Stimulated activated CD8-positive, alpha-beta memory T cell treated with anti-CD3 and anti-CD28 coated beads, Interleukin-12 subunit alpha, Interleukin-12 subunit beta, amount 100 ng/mL, for 24 hours (primary cell): ENCODE data around the gene OCSTAMP.

Source experiments
- DNase-seq: peaks from one replicate; pipeline ENCODE4 v3.0.0-alpha.2; 2020; ENCODE audit errors: extremely low read depth

The OCSTAMP gene

DNA sequence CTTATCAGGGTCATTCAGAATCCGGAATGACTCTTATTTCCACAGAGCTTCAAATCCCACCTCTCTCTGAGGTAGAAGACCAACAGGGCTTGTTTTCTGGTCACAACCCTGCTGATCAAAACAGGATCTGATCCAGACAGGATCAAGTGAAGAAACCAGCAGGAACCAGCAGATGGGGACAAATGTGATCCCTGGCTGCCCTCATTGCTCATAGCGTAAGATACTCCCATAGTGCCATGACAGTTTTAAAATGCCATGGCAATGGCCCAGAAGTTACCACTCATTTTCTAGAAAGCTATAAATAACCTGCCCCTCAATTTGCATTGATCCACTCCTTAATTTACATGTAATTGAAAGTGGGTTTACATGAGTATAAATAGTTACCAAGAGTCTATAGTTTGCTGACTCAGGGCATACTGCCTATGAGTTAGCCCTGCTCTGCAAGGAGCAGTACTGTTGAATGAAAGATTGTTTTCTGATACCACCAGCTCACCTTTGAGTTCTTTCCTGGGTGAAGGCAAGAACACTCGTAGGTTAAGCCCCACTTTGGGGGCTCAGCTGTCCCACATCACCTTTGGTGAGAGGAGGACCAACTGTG is 30.9 kb downstream of the OCSTAMP start:
- DNase-seq = no peak

DNA sequence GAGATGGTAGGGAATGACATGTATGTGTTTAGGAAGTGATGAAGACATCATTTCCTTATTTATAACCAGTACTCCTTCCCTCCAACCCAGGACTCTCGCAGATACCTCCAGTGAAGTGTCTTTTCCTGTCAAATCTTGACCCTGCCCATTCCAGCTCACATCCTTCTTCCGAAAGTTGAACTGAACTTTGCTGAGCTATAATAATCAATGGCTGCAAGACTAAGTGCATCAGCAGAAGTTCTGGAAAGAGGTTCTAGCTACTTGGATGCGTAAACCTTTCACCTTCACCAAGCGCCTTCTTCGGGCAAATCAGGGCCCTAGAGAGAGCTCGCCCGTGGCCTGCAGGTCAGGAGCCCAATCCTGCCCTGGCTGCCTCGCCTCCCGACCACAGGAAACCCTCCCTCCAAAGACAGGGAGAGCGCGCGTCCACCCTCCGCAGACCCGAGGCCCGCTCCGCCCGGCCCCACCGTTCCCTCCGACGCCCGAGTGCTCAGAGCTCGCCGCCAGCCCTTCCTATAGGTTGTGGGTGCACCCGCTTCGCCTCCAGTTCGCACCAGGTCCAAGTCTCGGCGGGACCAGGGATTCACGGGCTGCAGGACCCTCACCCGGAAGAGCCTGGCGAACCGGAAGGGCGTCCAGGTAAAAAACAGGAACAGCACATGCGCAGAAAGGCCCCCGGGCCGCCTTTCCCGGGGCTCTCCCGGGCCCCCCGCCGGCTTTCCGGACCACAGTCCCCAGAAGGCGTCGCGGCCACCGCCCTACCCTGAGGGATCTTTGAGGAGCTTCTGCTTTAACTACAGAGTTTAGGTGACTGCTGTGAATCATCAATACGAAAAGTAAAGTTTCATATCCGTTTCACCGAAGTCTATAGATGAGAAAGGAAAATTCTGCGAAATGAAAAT is 37.3 kb downstream of the OCSTAMP start, which contains the start of gene ZNF334:
Gene ZNF334 (minus strand): TSS at position 617 of the 902 bp plus-strand sequence. CDS start 1,457 bp downstream, outside the sequence.
- peak; percentile 24 for DNase-seq

DNA sequence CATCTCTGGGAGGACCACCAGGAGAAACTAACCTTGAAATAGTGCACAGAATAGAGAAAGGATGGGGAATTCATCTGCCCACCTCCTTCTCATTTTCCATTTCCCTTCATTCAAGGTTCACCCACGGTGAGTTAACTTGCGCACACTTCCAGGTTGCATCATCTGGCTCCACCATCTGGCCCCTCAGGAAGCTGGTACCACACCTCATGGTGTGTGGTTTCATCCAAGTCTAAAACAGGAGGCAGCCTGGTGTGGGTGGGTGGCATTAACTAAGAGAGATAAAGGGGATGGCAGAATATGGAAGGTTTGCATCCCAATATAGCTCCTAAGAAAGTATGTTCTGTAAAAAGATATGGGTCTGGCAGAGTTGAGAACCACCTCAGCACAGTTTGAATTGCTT is 40.9 kb downstream of the OCSTAMP start:
- no peak for DNase-seq

DNA sequence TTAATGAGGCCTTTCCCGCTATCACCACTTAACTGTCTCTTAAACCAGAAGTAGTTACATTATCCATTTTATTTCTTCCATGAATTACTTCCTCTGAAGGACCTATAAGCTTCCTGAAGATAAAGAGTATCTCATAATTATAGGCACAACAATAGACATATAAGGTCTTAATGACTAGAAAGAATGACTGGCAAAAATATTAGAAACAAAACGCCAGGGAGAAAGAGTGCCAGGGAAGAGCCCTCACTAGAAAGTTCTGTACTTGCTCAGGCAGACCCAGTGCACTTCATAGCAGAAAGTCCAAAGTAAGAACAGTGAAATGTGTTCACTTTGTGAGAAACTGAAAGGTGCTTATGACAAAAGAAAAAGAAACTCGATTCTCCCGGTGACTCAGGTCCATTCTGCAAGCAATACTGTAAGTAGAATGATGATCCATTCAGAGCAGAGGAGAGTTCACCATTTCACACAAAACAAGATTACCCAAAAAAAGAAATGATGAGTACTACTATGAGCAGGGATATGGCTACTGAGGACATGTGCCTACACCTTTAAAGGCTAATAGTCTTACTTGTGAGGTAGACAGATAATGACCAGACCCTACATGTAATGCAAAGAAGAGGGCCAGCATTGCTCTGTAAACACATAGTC is 42.6 kb downstream of the OCSTAMP start:
- DNase-seq = no peak

DNA sequence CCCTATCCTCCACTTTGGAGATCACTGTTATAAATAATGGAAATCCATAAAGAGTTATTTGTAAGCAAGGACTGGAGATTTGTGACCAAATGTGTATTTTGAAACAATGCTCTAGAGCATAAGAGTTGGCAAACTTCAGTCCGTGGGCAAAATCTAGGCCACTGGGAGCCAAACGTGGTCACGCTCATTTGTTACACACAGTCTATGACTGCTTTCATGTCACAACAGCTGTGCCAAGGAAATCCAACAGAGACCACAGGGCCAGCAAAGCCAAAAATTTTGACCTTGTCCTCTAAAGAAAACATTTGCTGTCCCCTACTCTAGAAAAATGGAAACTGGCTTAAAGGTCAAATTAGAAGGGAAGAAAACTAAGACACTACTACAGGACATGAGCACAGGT is 44.9 kb downstream of the OCSTAMP start:
- DNase-seq = no peak

DNA sequence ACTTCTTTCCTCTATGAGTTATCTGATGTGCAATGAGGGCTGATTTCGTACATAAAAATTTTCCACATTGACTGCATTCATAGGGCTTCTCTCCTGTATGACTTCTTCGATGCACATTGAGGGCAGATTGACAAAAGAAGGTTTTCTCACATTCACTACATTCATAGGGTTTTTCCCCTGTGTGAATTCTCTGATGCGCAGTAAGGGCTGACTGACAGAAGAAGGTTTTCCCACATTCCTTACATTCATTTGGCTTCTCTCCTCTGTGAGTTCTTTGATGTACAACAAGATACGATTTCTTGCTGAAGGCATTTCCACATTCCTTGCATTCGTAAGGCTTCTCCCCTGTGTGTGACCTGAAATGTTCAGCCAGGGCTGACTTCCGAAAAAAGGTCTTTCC is 48.5 kb downstream of the OCSTAMP start:
- DNase-seq = no peak

DNA sequence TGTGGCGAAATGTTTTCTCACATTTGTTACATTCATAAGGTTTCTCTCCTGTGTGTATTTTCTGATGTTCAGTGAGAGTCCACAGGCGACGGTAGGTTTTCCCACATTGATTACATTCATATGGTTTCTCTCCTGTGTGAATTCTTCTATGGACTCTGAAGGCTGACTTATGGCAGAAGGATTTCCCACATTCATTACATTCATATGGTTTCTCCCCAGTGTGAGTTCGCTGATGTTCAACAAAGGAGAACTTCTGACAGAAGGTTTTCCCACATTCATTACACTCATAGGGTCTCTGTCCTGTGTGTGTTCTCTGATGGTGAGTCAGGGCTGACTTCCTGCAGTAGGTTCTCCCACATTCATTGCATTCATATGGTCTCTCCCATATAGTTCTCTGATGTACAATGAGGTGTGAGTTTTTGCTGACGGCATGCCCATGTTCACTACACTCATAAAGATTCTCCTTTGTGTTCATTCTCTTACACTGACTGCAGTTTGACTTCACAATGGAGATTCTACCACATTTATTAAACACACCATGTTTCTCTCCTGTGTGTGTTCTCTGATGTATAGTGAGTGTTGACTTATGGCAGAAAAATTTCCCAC is 49.0 kb downstream of the OCSTAMP start:
- DNase-seq = no peak

DNA sequence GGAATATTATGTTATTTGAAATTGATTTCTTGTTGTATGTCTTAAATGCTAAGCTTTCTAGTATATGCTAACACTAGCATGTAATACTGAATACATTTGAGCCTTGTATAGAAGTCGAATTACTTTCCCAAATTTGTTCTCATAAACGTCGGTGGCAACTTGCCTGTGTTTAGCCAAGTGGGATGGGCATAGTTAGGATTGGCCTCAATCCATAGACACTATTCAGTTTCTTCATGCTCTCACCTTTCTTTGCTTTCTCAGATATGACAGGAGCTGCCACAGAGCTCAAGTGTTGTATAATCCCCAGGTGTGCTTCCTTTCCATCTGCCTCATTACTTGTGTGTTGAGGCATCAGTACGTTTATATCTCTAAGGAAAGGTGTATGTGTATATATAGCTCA is 56.4 kb downstream of the OCSTAMP start:
- no peak for DNase-seq

DNA sequence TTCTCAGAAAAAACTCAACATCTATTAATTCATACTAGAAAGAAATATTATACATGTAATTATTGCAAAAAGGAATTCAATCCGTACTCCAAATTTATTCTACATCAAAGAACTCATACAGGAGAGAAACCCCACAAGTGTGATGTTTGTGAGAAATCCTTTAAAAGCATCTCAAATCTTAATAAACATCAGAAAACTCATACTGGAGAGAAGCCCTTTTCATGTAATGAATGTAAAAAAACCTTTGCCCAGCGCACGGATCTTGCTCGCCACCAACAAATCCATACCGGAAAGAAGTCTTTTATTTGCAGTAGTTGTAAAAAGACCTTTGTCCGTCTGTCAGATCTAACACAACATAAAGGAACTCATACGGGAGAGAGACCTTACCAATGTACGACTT is 59.1 kb downstream of the OCSTAMP start:
- DNase-seq = no peak
